Measurements from ENCODE around the gene HRC.

Gene HRC

GRCh38 chr19:49160450-49161189, 5.4 kb upstream of the HRC start:
- Histone ChIP-seq H3K36me3 (ENCODE audit: low read depth) (0 out of 2 replicates have a peak, but pooled peaks cover 3% of the 10 kb centered on the region), H3K4me3 (ENCODE audit: severe bottlenecking) (no peak overlapping the region), H3K27ac (ENCODE audit: poor library complexity, severe bottlenecking) (no peak overlapping the region), H3K27me3 (ENCODE audit: insufficient read depth, poor library complexity, severe bottlenecking) (no peaks in the 10 kb centered on the region), H3K4me1 (ENCODE audit: insufficient read depth, poor library complexity, severe bottlenecking) (peaks cover 3% of the 10 kb centered on the region), H3K9me3 (ENCODE audit: severe bottlenecking) (no peaks in the 10 kb centered on the region)
- TF ChIP-seq CTCF (IDR thresholded peaks at IDR 0.05; ENCODE audit: poor library complexity, severe bottlenecking) = no peak
- DNase-seq (ENCODE audit: low spot score) (no peak), ATAC-seq (ENCODE audit: low read depth) (no peak)

GRCh38 chr19:49157445-49158224, 2.4 kb upstream of the HRC start, which contains the start of gene TRPM4:
TSS of gene TRPM4 (plus strand) at chr19:49157792. CDS start at chr19:49157867, 75 bp downstream.
- Histone ChIP-seq H3K4me1 (ENCODE audit: insufficient read depth, poor library complexity, severe bottlenecking) (peaks cover 3% of the 10 kb centered on the region), H3K27ac (ENCODE audit: poor library complexity, severe bottlenecking) (peak within 1 kb of the TSS; percentile 32), H3K36me3 (ENCODE audit: low read depth) (0 out of 2 replicates have a peak, but pooled peaks cover 3% of the 10 kb centered on the region), H3K9me3 (ENCODE audit: severe bottlenecking) (no peaks in the 10 kb centered on the region), H3K27me3 (ENCODE audit: insufficient read depth, poor library complexity, severe bottlenecking) (no peaks in the 10 kb centered on the region), H3K4me3 (ENCODE audit: severe bottlenecking) (peak within 1 kb of the TSS; percentile 81)
- DNase-seq (ENCODE audit: low spot score) = peak; percentile 88
- peak; percentile 97 for ATAC-seq (ENCODE audit: low read depth)
- TF ChIP-seq CTCF (IDR thresholded peaks at IDR 0.05; ENCODE audit: poor library complexity, severe bottlenecking) = no peak

GRCh38 chr19:49155820-49156346, 687 bp upstream of the HRC start:
- H3K4me1 ChIP-seq (ENCODE audit: insufficient read depth, poor library complexity, severe bottlenecking) = peaks cover 3% of the 10 kb centered on the region
- no peak for ATAC-seq (ENCODE audit: low read depth)
- no peaks in the 10 kb centered on the region for H3K9me3 ChIP-seq (ENCODE audit: severe bottlenecking)
- H3K36me3 ChIP-seq (ENCODE audit: low read depth) = 0 out of 2 replicates have a peak, but pooled peaks cover 3% of the 10 kb centered on the region
- DNase-seq (ENCODE audit: low spot score) = no peak
- no peak overlapping the region for H3K4me3 ChIP-seq (ENCODE audit: severe bottlenecking)
- no peaks in the 10 kb centered on the region for H3K27me3 ChIP-seq (ENCODE audit: insufficient read depth, poor library complexity, severe bottlenecking)
- no peak for TF ChIP-seq CTCF (IDR thresholded peaks at IDR 0.05; ENCODE audit: poor library complexity, severe bottlenecking)
- no peak overlapping the region for H3K27ac ChIP-seq (ENCODE audit: poor library complexity, severe bottlenecking)

GRCh38 chr19:49154279-49154678, 917 bp downstream of the HRC start:
- Histone ChIP-seq H3K4me1 (ENCODE audit: insufficient read depth, poor library complexity, severe bottlenecking) (peaks cover 3% of the 10 kb centered on the region), H3K36me3 (ENCODE audit: low read depth) (no peaks in the 10 kb centered on the region), H3K4me3 (ENCODE audit: severe bottlenecking) (no peak overlapping the region), H3K27me3 (ENCODE audit: insufficient read depth, poor library complexity, severe bottlenecking) (no peaks in the 10 kb centered on the region), H3K27ac (ENCODE audit: poor library complexity, severe bottlenecking) (no peak overlapping the region), H3K9me3 (ENCODE audit: severe bottlenecking) (no peaks in the 10 kb centered on the region)
- no peak for ATAC-seq (ENCODE audit: low read depth)
- no peak for DNase-seq (ENCODE audit: low spot score)
- TF ChIP-seq CTCF (IDR thresholded peaks at IDR 0.05; ENCODE audit: poor library complexity, severe bottlenecking) = no peak

Measured in RWPE2 (cell line).